ENCODE data around the gene SOCS1.

SOCS1 gene

DNA sequence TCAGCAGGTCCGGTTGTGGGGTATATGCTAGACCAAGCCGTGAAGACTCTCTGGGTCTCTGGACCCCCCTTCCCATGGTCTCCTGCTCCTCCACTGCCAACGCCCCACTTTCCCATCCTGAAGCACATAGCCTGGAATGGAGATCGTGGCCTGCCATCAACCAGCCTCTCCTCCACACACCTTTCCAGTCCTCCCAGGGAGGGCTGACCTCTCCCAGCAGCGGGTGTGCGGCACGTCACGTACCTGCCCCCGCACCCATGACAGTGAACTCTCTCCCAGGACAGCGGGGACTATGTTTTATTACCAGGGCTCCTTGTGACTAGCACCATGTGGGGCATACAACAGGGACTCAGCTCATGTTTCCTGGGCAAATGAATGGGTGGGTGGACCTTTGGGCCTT is 15.6 kb upstream of the SOCS1 start:
- H4K20me1 ChIP-seq (ENCODE audit: insufficient read depth, low read length, poor library complexity, severe bottlenecking), result no peaks in the 10 kb centered on the region
- H3K4me3 ChIP-seq (ENCODE audit: low read length, poor library complexity, severe bottlenecking), result no peak overlapping the region
- no peaks in the 10 kb centered on the region for H3K79me2 ChIP-seq (ENCODE audit: insufficient read depth, low read length)
- H3K9ac ChIP-seq (ENCODE audit: low read depth, low read length, poor library complexity, severe bottlenecking), result no peak overlapping the region
- H3F3A ChIP-seq (ENCODE audit: low read depth), result no peaks in the 10 kb centered on the region
- no peak overlapping the region for H3K4me2 ChIP-seq (ENCODE audit: low read depth, low read length, poor library complexity, severe bottlenecking)
- H3K4me1 ChIP-seq (ENCODE audit: insufficient read depth, low read length, poor library complexity, severe bottlenecking), result no peaks in the 10 kb centered on the region
- no peaks in the 10 kb centered on the region for H3K36me3 ChIP-seq (ENCODE audit: insufficient read depth, low read length)
- H3K9me2 ChIP-seq (replicated peaks; ENCODE audit: low read depth, low read length), result no peaks in the 10 kb centered on the region
- no peak overlapping the region for H2AFZ ChIP-seq (ENCODE audit: low read length)
- no peaks in the 10 kb centered on the region for H3K27me3 ChIP-seq (ENCODE audit: insufficient read depth, low read length, poor library complexity, severe bottlenecking)
- TF ChIP-seq, protein P1, sequence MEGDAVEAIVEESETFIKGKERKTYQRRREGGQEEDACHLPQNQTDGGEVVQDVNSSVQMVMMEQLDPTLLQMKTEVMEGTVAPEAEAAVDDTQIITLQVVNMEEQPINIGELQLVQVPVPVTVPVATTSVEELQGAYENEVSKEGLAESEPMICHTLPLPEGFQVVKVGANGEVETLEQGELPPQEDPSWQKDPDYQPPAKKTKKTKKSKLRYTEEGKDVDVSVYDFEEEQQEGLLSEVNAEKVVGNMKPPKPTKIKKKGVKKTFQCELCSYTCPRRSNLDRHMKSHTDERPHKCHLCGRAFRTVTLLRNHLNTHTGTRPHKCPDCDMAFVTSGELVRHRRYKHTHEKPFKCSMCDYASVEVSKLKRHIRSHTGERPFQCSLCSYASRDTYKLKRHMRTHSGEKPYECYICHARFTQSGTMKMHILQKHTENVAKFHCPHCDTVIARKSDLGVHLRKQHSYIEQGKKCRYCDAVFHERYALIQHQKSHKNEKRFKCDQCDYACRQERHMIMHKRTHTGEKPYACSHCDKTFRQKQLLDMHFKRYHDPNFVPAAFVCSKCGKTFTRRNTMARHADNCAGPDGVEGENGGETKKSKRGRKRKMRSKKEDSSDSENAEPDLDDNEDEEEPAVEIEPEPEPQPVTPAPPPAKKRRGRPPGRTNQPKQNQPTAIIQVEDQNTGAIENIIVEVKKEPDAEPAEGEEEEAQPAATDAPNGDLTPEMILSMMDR (conservative IDR thresholded peaks at IDR 0.05; ENCODE audit: low read length), result no peak
- no peak for TF ChIP-seq EZH2phosphoT487 (IDR thresholded peaks at IDR 0.05; ENCODE audit: borderline replicate concordance)
- H3K9me3 ChIP-seq (ENCODE audit: insufficient read depth, low read depth, low read length), result no peaks in the 10 kb centered on the region

DNA sequence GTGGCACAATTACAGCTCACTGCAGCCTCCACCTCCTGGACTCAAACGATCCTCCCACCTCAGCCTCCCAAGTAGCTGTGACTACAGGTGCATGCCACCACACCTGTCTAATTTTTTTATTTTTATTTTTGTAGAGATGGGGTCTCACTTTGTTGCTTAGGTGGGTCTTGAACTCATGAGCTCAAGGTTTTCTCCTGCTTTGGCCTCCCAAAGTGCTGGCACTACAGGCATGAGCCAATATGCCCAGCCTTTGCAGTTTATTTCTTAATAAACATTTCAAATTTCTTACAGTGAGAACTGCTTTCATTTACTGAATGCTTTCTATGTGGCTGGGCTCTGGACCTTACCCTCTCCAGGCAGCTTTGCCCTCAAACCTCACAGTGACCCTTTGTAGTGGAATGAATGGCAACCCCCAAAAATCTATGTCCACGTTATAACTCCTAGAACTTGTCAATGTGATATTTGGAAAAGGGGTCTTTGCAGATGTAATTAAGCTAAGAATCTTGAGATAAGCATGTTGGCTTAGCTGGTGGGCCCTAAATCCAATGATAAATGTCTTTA is 14.7 kb upstream of the SOCS1 start:
- no peaks in the 10 kb centered on the region for H3F3A ChIP-seq (ENCODE audit: low read depth)
- H3K9me2 ChIP-seq (replicated peaks; ENCODE audit: low read depth, low read length), result no peaks in the 10 kb centered on the region
- no peaks in the 10 kb centered on the region for H3K79me2 ChIP-seq (ENCODE audit: insufficient read depth, low read length)
- TF ChIP-seq EZH2phosphoT487 (IDR thresholded peaks at IDR 0.05; ENCODE audit: borderline replicate concordance), result no peak
- TF ChIP-seq, protein P1 (conservative IDR thresholded peaks at IDR 0.05; ENCODE audit: low read length), result no peak
- no peaks in the 10 kb centered on the region for H3K27me3 ChIP-seq (ENCODE audit: insufficient read depth, low read length, poor library complexity, severe bottlenecking)
- H3K4me2 ChIP-seq (ENCODE audit: low read depth, low read length, poor library complexity, severe bottlenecking), result no peak overlapping the region
- H2AFZ ChIP-seq (ENCODE audit: low read length), result no peak overlapping the region
- H4K20me1 ChIP-seq (ENCODE audit: insufficient read depth, low read length, poor library complexity, severe bottlenecking), result no peaks in the 10 kb centered on the region
- no peaks in the 10 kb centered on the region for H3K36me3 ChIP-seq (ENCODE audit: insufficient read depth, low read length)
- H3K9ac ChIP-seq (ENCODE audit: low read depth, low read length, poor library complexity, severe bottlenecking), result no peak overlapping the region
- no peaks in the 10 kb centered on the region for H3K9me3 ChIP-seq (ENCODE audit: insufficient read depth, low read depth, low read length)
- H3K4me3 ChIP-seq (ENCODE audit: low read length, poor library complexity, severe bottlenecking), result no peak overlapping the region
- H3K4me1 ChIP-seq (ENCODE audit: insufficient read depth, low read length, poor library complexity, severe bottlenecking), result no peaks in the 10 kb centered on the region

DNA sequence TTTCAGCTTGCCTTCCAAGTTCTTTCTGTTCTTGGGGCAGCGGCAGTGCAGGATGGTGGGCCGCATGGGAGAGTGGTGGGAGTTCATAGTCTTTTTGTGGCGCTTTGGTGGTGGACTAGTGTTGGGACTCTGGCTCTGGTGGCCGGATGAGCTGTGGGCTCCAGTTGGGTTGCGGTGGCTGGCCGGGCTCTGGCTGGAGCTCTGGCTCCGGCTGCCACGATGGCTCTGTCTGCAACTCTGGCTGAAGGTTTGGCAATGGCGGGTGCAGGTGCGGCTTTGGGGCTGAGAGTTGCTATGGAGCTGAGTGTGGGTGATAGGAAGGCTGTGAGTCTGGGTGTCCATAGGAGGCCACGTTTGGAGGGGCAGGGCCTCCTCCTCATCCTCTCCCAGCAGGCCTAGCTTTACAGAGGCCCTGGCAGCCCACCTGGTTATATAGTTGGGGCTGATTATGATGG is 12.9 kb upstream of the SOCS1 start, which contains the start of gene TNP2:
TNP2 (minus strand) TSS at position 405 of the 455 bp plus-strand sequence; CDS start at position 342, 63 bp downstream.
- TF ChIP-seq, protein P1 (conservative IDR thresholded peaks at IDR 0.05; ENCODE audit: low read length), result no peak
- no peak for TF ChIP-seq EZH2phosphoT487 (IDR thresholded peaks at IDR 0.05; ENCODE audit: borderline replicate concordance)
- no peaks in the 10 kb centered on the region for H4K20me1 ChIP-seq (ENCODE audit: insufficient read depth, low read length, poor library complexity, severe bottlenecking)
- no peaks in the 10 kb centered on the region for H3K9me2 ChIP-seq (replicated peaks; ENCODE audit: low read depth, low read length)
- no peaks in the 10 kb centered on the region for H3K79me2 ChIP-seq (ENCODE audit: insufficient read depth, low read length)
- H3K9me3 ChIP-seq (ENCODE audit: insufficient read depth, low read depth, low read length), result no peaks in the 10 kb centered on the region
- no peaks in the 10 kb centered on the region for H3K27me3 ChIP-seq (ENCODE audit: insufficient read depth, low read length, poor library complexity, severe bottlenecking)
- H3K4me1 ChIP-seq (ENCODE audit: insufficient read depth, low read length, poor library complexity, severe bottlenecking), result no peaks in the 10 kb centered on the region
- no peak within 1 kb of the TSS for H3K4me2 ChIP-seq (ENCODE audit: low read depth, low read length, poor library complexity, severe bottlenecking)
- H3K9ac ChIP-seq (ENCODE audit: low read depth, low read length, poor library complexity, severe bottlenecking), result no peak within 1 kb of the TSS
- H3K36me3 ChIP-seq (ENCODE audit: insufficient read depth, low read length), result no peaks in the 10 kb centered on the region
- no peak within 1 kb of the TSS for H3K4me3 ChIP-seq (ENCODE audit: low read length, poor library complexity, severe bottlenecking)
- no peaks in the 10 kb centered on the region for H3F3A ChIP-seq (ENCODE audit: low read depth)
- no peak within 1 kb of the TSS for H2AFZ ChIP-seq (ENCODE audit: low read length)

Data from Loucy (cell line).